NCI-H187 treated with DMSO at 0.1 percent for 48 hours (cell line): ENCODE measurements around the gene PCBP2.
"Not testable (repeated sequence)": the region's sequence is repeated elsewhere in the genome, so short reads cannot be mapped to it uniquely, and the experiment has no call there.

Source experiments
- DNase-seq: peaks from one replicate; lab custom pipeline; 2025; lab: John Stamatoyannopoulos, UW

The PCBP2 gene

GRCh38 chr12:53441040-53441833 lies 10.7 kb upstream of the PCBP2 start, which contains the start of gene PRR13:
PRR13 (plus strand) TSS chr12:53441734; CDS start chr12:53442715, 981 bp downstream.
- peak; percentile 100 for DNase-seq

GRCh38 chr12:53443955-53444354 lies 7.9 kb upstream of the PCBP2 start:
- DNase-seq = no peak

DNA sequence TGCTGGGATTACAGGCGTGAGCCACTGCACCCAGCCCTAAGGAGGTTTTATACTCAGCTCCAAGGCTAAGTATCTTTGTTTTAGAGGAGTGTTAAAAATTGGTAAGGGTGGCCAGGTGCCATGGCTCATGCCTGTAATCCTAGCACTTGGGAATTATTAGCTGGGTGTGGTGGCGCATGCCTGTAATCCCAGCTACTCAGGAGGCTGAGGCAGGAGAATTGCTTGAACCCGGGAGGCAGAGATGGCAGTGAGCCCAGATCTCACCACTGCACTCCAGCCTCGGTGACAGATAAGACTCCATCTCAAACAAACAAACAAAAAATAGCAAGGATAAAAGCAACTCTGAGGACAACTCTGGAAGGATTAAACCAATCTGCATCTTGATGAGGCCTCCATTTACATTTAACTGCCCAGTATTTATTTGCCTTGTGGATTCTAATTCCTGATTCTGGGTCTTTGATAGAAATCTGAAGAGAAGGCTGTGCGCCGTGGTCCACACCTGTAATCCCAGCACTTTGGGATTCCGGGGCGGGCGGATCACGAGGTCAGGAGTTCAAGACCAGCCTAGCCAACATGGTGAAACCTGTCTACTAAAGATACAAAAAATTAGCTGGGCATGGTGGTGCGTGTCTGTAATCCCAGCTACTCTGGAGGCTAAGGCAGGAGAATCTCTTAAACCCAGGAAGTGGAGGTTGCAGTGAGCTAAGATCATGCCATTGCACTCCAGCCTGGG lies 7.1 kb upstream of the PCBP2 start:
- not testable (repeated sequence) for DNase-seq

- no peak for DNase-seq
These were observed 966 bp upstream of the PCBP2 start for GRCh38 chr12:53450936-53451335.

DNA sequence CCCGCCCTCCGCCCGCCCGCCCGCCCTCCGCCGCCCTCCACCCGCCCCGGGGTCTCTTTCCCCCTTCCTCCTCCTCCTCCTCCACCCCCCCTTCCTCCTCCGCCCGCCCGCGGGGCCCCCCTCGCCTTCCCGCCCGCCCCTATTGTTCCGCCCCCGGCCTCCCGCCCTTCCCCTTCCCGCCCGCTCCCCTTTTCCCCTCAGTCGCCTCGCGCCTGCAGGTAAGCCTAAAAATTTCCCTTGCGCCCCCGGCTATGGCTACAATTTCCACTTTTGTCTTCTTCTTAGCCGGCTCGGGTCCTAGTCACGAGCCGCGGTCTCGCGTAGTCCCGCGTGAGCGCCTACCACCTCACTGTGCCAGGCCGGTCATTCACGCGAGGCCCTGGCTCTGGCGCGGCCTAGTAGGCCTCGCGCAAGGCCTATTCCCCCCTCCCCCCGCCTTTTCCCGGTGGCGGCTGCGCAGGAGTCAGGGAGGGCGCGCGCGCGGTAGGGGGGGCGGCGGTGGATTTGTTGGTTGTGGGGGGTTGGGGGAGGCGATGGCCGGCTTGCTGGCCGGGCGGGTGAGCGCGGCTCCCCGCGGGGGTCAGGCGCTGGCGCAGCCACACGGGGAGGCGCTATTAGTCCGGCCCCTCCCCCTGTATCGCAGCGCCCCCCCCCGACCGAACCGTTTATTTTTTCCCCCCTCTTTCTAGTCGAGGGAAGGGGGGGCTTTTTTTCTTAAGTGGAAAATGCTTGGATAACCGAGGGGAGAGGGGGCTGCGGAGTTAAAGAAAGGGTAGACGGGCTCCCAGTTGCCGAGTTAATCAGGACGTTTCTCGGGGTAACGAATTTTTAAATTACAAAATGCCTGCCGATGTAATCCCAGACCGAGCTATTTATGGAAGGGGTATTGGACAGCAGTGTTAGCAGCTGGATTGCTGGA lies 516 bp downstream of the PCBP2 start:
- DNase-seq = peak; percentile 12

DNA sequence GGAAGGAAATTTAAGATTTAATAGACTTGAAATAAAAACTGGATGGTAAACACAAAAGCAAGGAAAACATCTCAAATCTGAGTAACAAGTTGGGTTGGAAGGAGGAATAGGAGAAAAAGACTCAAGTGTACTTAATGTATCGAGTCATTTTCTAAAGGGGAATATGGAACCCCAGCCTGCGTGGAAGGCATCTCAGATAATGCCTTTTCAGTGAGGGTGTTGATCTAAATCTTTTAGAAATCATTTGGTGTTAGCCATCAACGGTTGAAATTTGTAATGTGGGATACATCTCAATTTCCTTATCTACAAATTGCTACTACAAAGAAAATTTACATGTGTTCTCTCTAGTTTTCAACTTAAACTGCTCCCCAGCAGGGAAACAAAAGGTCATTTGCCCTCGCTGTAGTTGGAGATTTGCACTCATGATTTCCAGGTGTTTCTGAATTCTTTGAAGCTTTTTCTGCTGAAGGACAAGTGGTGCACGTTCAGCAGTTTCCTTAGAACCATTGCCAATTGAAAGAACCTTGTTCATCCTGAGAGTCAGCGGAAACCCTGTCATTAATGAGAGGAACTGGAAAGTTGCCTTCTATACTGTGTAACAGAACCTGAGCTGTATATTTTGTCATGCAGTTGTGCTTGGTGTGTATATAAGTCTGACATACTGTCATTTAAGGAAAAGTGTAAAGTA lies 2.2 kb downstream of the PCBP2 start:
- no peak for DNase-seq

- DNase-seq = no peak
These were observed 2.8 kb downstream of the PCBP2 start for GRCh38 chr12:53454707-53455106.

DNA sequence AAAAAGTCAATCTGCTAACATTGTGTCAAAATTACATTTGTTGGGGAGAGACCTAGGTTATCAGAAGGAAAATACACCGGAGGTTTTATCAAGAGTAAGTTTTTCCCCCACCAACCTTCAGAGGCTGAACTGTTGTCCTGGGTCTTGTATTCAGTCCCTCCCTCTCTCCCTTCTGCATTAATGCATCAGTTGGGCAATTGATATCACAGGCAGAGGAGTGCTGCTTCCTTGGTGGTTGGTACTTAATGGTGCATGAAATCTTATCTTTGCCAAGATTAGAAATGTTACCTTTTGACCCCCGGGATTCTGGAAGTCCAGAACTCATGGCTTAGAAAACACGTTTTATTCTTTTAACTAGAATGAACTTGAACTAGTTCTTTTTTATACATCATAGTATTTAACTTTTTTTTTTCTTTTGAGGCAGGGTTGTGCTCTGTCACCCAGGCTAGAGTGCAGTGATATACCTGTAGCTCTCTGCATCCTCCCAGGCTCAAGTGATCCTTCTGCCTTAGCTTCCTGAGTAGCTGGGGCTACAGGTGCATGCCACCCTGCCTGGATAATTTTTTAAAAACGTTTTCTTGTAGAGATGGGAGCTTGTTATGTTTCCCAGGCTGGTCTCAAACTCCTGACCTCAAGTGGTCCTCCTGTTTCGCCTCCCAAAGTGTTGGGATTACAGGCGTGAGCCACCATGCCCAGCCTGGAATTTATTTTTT lies 4.9 kb downstream of the PCBP2 start:
- no peak for DNase-seq

DNA sequence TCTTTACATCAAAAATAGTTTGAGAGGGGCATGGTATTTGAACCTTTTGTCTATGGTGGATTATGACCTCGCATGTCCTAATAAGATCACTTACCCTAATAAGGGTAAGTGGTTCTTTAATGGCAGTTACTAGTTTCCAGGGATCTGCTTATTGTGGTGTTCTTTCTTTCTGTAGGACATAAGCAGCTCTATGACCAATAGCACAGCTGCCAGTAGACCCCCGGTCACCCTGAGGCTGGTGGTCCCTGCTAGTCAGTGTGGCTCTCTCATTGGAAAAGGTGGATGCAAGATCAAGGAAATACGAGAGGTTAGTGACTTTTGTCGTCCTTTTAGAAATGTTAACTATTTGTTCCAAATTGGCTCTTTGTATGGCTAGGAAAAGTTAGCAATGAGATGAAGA lies 7.2 kb downstream of the PCBP2 start:
- DNase-seq = no peak

- DNase-seq = no peak
These were observed 9.2 kb downstream of the PCBP2 start for GRCh38 chr12:53461059-53461458.

DNA sequence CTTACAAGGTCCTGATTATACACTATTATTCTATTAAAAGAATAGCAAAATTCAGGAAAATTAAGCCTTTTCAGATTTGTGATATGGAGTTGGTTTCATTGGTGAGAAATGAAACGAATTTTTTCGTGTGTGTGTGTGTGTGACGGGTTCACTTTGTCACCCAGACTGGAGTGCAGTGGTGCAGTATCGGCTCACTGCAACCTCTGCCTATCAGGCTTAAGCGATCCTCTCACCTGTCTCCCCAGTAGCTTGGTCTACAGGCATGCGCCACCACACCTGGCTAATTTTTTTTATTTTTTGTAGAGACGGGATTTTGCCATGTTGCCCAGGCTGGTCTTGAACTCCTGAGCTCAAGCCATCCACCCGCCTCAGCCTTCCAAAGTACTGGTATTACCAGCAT lies 9.7 kb downstream of the PCBP2 start:
- DNase-seq = no peak

GRCh38 chr12:53462935-53463334 lies 11.0 kb downstream of the PCBP2 start:
- DNase-seq = no peak

DNA sequence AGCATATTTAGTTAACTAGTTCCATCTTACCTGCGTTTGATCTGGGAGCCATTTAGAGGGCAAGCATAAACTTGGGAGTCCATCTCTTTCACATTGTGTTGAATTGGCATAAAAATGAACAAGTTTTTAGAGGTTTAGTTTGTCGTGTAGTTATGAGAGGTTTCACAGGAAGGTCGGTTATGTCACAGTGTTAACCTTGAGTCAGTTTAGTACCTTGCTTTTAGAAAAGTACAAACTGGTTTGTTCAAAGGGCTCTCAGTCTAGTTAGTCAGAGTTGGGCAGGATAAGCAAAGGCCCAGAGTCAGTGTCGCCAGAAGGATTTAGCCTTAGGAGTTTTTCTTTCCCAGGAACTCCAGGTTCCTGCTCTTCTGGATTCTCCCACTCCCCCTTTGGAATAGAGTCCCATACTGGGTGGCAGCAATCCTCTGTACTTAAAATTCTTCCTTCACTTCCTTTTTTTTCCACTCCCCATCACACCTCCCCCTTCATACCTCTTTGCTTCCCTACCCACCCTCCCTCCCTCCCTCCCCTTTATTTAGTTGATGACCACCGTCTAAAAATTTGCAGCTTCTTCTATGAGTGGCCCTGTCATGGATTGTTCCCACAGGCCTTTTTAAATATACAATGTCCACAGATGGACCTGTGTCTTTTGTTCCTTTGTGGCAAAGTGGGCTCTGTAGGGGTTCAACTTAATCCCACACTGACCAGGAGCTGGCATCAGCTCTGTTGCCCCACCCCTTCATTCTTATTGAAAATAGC lies 12.1 kb downstream of the PCBP2 start:
- DNase-seq = no peak

GRCh38 chr12:53464685-53465418 lies 12.9 kb downstream of the PCBP2 start:
- no peak for DNase-seq

GRCh38 chr12:53465679-53466078 lies 13.8 kb downstream of the PCBP2 start:
- DNase-seq = no peak

DNA sequence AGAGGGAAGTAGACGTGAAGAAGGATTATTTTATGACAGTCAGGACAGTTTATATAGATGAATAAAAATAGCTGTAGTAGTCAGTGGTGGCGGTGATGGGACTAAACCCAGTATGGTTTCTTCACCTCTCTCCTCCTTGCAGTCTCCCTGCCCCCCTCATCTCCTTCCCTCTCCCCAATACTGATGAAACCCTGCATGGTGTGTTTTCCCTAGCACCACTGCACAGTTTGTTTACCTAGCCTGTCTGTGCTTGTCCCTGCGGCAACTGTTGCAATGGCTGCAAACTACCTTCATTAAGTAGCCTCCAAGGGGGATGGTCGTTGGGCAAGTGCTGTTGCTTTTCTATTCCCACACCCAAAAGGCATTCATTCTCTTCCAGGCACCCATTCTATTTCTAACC lies 14.7 kb downstream of the PCBP2 start:
- DNase-seq = no peak

- DNase-seq = no peak
These were observed 15.2 kb downstream of the PCBP2 start for GRCh38 chr12:53467082-53467481.

DNA sequence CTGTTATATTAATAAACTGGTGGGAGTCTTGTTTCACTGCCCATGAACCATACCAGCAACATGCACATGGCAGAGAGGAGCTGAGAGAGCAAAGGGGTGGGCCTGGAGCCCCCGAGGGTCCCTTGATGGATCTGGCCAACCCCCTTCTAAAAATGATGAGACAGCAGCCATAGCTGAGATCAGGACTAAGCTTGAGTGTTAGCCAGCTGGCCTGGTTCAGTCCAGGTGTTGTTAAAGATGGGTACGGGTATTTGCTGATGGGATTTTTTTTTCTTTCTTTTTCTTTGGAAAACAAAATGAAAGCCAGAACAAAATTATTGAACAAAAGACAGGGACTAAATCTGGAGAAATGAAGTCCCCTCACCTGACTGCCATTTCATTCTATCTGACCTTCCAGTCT lies 16.0 kb downstream of the PCBP2 start:
- DNase-seq = no peak

GRCh38 chr12:53468282-53468681 lies 16.4 kb downstream of the PCBP2 start:
- no peak for DNase-seq
